ENCODE measurements around the gene PHTF2.

- TF ChIP-seq CTCF (IDR thresholded peaks at IDR 0.05; ENCODE audit: borderline replicate concordance, extremely low read depth, low read length, poor library complexity, severe bottlenecking) (no peak), EZH2 (IDR thresholded peaks at IDR 0.05; ENCODE audit: borderline replicate concordance, low read depth, low read length, severe bottlenecking) (no peak)
Observed at GRCh38 chr7:77980087-77980713, 181.6 kb downstream of the PHTF2 start.

Measured in DND-41 (cell line).